ENCODE measurements around the gene ABHD17C.
"Not testable (repeated sequence)": the region's sequence is repeated elsewhere in the genome, so short reads cannot be mapped to it uniquely, and the experiment has no call there.

ABHD17C gene

DNA sequence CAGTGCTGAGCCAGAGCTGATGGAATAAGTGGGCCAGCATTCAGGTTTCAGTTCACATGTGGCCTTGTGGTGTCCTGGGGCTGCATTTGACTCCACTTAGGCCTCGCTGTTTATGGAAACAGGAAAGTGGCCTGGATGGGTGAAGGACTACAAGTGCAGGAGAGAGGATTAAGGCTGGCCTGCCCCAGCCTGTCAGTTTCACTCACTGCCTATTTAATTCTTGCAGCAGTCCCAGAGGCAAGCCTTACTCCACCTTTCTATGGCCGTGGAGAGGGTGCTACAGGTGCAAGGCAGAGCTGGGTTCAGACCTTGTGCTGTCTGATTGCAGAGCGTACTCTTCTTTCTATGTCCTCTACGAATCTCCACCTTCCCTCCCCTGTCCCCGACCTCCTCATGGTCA, 37.7 kb downstream of the ABHD17C start:
- DNase-seq = no peak

DNA sequence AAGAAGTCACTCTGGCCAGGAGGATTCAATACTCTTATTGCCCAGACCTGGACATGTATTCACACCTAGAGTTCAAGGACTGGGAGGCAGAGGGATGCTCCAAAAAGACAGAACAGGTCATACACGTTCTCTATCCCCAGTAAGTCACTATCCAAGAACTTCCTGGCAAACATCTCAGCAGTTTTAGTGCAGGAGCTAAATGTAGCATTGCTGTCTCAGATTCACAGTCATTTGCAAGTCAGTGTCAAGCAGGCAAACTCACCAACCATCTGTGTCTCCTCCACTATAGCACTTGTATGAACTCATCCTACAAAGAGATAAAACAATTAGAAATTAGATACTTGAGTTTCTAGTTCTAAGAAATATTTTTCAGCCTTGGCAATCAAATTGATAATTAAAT, 38.4 kb downstream of the ABHD17C start:
- DNase-seq = no peak

DNA sequence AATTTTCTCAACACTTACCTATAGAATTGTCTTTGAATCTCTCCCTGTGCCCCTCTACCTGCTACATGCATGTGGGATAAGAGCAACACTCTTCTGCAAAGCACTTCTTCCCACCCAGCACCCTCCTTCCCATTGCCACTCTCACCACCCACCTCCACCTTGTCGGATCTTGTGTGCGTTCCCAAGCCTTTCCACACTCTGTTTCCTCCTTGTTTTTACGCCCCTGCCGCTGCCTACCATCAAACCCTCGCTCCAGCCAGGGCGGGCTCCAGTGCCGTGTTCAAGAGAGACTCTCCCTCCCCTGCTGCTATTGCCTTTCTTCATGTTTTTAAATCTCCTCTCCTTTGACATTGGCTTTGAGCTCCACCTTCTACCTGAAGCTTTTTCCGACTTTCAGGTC, 40.2 kb downstream of the ABHD17C start:
- no peak for DNase-seq

DNA sequence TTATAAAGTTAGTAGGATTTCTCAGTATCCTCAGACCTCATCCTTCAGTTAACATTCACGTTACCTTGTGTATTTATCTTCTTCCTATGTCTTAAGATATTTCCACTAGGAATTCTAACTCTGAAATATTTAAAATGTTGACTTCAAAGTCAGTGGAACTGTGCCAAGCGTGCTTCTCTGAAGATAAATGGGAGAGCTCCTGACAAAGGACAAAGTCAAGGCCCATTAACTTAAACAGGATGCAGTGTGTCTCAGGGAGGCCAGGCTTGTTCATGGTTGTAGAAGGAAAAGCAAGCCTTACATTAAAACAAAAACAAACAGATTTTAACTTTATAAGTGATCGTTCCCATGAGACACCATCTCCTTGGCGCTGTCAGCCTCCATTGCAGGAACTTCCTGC, 41.5 kb downstream of the ABHD17C start:
- no peak for DNase-seq

DNA sequence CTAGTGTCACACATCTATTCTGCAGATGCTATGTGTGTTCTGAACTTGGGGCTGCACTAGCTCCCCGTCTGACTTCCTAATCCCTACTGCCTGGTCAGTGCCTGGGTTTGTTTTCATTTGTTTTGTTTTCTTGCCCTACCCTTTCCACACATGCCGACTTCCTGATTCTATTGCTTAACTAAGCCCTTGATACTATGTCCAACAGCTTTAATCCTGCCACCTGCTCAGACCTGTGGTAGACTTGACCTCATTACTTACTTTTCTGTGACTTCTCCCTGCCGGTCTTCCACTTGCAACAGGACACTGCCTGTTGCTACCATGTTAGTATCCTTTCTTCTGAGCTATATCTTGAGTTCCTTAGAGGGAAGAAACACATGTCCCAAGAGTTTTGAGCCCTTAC, 44.8 kb downstream of the ABHD17C start:
- no peak for DNase-seq

DNA sequence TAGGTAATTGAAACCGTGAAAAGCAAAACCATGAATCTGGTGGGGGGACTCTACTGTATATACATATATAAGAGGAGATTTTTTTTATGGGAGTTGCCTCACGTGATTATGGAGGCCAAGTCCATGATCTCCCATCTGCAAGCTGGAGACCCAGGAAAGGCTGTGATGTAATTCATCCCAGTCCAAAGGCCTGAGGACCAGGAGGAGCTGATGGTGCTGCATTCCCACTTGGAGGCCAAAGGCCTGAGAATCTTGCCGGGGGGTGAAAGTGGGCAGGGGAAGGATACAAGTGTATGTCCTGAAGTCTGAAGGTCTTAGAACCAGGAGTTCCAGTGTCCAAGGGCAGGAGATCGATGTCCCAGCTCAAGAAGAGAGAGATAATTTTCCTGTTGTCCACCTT, 47.0 kb downstream of the ABHD17C start:
- no peak for DNase-seq

DNA sequence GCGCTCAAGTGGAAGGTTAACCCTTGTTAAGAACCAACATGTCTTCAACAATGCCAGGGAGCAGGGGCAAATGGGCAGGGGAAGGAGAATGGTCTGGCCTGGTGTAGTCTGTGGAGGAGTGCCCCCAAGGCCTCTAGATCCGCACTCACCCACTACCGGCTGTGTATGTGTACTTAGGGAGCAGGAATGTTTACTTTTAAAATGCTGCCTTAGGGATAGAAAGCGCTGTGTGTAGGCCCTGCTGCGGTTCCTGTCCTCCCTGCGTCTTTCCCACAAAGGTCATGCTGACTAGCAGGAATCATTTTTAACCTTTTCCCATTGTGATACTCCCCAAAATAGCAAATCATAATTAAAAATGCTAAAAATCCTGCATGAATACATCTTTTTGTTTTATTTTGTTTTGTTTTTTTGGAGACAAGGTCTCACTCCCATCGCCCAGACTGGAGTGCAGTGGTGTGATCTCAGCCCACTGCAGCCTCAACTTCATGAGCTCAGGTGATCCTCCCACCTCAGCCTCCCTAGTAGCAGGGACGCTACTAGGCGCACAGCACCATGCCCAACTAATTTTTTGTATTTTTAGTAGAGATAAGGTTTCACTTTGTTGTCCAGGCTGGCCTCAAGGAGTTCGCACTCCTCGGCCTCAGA, 48.2 kb downstream of the ABHD17C start:
- DNase-seq = no peak

DNA sequence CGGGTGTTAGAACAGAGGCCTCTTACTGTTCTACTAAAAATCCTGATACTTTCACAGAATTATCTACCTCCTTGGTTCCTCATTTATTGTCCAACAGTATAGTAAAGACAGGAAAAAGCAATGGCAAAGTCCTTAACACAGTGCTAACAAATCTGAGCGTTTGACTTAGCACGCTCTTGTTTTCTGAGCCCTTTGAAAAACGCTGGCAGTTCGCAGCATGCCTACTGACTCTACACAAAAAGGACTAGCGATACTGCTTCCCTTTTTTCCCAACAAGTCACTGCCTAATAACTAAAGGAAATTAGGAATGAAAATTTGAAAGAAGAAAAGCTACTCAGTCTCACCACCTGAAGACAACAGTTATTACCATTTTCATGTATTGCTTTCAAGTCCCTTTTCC, 49.3 kb downstream of the ABHD17C start:
- no peak for DNase-seq

DNA sequence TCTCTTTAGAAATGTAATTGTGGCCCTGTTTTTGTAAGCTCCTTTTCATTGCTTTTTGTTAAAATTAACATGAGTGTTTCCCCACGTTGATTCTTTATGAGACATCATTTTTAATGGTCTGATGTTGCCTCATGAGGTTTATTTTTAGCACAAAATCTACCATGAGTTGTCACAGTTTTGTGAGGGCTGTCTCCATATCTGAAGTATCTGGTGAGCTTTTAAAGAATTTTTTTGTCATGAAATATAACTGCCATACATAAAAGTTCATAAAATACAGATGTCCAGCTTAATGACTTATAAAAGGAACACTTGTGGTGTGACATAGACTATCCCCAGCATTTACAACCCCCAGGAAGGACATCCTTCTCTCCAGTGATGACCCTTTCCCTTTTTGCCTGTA, 49.7 kb downstream of the ABHD17C start:
- DNase-seq = no peak

DNA sequence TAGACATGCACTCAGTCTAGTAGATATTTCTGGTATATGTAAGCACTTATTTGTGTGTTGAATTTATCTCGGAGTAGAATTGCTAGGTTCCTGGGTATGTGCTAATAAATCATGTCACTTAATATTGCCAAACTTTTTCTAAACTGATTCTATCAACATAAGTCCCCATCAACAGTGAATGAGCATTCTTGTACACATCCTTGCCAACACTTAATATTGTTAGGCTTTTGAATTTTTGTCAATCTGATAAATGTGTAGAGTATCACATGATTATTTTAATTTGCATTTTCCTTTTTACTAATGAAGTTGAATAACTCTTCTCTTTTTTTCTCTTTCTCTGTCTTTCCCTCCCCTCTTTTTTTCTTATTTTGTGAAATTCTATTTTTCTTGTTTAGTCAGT, 50.8 kb downstream of the ABHD17C start:
- DNase-seq = no peak

DNA sequence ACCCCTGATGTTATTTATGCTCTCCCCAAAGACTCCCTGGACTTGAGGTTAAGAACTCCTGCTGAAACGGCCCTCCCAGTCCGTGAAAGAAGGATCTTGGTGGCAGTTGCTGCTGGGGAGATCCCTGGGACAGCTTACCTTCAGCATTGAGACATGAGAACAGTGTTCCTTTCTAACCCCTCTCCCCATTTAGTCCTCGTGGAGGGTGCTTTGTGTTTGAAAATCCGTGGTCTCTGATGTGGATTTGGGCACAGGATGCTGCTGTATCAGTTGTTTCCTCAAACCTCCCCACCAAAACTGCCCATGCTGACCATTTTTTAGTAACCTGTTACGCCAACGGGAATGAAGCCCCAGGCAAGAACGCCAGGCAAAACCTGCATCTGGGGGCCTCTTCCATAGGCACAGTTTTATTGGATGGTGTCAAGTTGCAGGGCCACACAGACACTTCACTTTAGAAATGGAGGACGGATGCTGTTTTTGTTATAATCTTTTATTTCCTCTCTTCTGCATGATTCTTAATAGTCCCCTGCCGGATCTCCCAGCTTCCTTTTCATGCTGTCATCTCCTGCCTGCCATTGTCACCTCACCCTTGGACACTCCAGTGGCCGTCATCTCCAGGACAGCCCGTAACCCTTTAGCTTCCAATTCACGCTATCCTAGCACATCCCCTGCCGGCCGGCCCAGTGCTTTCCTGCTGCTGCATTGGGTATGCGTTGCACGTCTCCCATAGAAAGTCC, 52.4 kb downstream of the ABHD17C start:
- DNase-seq = no peak

DNA sequence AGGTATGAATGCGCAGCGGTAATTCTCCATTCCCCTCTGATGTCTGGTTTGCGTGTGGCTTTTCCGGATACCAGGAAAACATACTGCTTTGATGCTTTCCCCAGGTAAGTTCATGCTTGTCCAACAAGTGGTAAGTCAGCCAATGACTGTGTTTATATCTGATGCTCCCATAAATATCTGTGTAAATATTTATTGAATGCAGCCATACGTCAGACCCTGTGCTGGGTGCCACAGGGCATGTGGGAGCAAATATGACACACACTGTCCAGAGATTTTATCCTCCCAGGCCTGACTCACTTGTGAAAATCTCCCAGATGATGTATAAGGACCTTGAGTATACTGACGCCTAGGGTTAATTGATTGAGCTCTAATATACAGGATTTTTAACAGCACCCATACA, 54.5 kb downstream of the ABHD17C start:
- DNase-seq = no peak

DNA sequence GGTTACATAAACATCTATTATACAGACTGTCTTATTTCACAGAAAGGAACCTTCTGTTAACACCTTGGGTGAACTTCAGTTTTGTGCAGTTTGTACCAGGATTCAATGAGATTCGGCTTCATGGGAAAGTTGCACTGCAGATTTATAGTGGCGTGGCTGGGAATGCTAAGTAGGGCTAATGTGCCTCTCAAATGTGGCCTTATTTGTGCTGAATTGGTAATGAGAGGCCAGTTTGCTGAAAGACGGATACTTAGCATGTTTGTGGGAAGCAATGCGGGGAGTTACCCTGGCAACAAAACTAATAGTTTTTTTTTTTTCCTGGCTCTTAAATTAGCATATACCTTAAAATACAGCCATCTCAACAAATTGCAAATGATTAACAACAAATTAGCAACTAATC, 55.5 kb downstream of the ABHD17C start:
- DNase-seq = no peak

DNA sequence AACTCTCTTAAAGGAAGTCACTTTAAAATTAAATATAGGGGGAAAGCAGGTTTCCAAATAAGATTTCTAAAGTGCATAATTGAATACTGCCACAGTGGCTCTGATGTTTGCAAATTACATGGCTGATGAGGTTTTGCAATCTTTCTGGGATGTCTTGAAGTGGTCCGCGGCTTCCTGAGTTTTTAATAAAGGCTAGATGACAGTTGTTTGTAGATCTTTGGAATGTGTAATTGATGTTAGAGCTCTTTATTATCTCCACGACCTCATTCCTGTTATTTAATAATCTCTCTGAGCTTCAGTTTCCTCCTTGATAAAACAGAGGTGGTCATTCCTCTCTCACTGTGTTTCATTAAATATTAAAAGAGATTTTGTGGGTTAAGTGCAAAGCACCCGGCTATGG, 57.1 kb downstream of the ABHD17C start:
- DNase-seq = no peak

DNA sequence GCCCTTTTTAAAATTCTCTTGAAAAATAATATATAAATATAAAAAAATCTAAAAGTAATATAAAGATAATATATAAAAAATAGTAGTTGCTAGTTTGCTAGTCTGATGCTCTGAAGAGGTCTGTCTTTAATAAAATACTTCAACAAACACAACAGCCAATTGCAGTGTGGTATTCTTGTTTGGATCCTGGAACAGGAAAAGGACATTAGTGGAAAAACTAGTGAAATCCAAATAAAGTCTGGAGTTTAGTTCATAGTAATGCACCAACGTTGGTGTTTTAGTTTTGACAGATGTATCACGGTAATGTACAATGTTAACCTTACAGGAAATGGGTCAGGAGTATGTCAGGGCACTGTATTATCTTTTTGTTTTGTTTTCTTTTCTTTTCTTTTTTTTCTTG, 58.1 kb downstream of the ABHD17C start:
- DNase-seq = no peak

DNA sequence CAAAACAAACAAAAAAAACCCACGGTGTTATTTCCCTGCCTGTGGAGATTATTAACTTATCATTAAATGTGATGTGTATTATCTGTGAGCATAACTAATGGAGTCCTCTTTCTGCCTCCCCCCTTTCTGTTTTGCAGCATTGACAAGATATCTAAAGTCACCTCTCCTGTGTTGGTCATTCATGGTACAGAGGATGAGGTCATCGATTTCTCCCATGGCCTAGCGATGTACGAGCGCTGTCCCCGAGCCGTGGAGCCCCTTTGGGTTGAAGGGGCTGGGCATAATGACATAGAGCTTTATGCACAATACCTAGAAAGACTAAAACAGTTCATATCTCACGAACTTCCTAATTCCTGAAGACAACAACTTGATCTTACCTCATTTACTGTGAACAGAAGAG, 58.9 kb downstream of the ABHD17C start:
- DNase-seq = no peak

DNA sequence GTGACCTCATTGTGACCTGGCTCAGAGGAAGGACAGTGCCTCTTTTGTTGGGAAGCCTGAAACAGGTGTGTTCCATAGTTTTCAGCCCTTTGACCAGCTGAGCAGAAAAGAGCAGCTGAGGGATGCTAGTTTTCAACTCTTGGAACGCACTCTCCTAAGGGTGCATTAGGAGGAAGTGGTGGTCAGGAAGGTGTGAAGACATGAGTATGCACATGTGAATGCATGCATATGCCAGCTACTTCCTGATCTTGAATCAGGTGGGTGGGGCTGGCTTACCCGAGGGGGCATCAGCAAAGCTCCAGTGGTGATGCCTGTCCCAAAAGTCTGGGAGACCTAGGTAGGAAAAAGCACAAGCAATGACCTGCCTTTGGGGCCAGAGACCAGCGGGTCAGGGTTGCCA, 60.8 kb downstream of the ABHD17C start:
- no peak for DNase-seq

DNA sequence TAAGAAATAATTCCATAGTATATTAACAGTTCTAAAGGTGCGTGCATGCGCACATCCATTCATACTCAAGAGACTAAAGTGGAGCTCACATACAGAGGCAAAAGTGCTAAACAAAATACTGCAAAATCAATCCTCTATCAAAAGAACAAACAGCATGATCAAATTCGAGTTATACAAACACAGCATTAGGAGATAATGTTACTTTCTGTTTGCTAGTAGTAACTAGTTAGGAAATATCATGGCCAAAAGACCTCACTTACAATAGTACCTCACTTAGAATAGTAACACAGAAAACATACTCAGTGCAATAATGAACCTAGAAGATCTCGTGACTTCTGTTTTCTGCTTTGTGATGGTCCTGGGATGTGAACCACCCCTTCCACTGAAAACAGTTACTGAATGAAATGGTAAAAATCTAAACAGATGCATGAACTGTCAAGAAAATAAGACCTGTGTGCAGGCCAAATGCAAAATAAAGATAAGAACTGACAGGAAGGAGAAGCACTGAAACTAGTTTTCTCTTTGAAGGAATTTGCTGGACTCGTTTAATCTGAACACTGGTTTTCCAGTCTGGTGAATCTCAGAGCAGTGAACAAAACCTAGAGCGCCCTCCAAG, 63.1 kb downstream of the ABHD17C start:
- no peak for DNase-seq

DNA sequence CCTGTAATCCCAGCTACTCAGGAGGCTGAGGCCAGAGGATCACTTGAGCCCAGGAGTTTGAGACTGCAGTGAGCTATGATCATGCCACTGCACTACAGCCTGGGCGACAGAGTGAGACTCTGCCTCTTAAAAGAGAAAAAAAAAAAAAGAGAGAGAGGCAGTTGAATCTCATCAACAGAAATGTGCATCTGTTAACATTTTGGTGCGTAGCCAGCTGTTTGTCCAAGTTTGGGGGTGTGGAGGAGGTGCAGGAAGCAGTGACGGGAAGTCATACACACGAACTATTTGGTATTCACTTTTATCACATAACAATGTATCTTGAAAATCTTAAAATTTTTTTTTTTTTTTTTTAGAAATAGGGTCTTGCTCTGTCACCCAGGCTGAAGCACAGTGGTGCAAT, 65.8 kb downstream of the ABHD17C start:
- DNase-seq = no peak

DNA sequence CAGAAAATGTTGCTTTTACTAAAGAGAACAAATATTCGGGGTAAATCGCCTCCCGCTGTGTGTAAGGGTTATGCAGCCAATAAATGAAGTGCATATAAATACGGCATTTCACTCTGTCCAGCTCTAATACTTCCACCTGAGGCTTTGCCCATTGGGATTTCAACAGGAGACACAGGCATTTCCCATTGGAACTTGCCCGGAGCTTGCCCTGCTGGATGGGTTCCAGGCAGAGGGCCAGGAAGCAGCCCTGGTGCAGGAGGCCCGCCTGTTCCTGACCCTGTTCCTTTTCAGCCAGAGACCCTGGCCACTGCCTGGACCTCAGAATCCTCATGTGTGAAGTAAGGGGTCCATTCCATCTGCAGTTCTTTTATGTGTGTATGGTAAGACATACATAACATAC, 66.6 kb downstream of the ABHD17C start:
- DNase-seq = no peak

DNA sequence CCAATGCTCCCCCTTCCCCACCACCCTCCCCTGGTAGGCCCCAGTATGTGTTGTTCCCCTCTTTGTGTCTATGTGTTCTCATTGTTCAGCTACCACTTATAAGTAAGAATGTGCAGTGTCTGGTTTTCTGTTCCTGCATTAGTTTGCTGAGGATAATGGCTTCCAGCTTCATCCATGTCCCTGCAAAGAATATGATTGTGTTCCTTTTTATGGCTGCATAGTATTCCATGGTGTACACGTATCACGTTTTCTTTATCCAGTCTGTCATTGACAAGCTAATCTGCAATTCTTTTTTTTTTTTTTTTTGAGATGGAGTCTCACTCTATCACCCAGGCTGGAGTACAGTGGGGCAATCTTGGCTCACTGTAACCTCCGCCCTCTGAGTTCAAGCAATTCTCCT, 68.1 kb downstream of the ABHD17C start:
- not testable (repeated sequence) for DNase-seq

DNA sequence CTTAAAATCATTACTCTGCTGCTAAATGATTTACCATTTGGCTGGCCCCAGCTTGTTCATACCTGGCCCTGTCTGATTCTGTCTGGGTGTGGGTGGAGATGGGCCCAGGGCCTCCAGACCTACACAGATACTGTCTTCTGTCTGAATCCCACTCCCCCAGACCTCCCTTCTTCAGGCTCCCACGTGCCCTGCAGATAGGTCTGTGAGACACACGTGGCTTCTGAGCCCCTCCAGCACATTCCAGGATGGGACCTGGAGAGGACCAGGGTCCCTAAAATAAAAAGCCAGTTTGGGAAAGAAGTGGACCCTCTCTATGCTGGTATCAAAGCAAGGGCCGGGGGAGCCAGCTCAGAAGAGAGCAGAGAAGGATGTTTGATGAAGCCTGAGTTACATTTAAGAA, 69.4 kb downstream of the ABHD17C start:
- DNase-seq = no peak

DNA sequence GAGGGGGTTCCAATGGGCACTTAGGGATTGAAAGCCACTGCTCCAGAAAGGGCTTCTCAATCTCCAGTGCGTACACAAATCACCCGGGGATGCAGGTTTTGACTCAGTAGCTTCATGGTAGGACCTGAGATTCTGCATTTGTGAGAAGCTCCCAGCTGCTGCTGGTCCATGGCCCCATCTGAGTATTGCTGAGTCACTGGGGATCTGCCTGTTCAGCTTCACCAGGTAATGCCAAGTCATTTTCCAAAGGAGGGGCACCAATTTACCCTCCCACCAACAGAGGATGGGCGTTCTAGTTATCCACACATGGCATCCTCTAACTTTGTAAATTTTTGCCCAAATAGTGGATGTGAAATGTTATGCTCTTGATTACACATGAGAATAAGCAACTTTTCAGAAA, 71.2 kb downstream of the ABHD17C start:
- DNase-seq = no peak

DNA sequence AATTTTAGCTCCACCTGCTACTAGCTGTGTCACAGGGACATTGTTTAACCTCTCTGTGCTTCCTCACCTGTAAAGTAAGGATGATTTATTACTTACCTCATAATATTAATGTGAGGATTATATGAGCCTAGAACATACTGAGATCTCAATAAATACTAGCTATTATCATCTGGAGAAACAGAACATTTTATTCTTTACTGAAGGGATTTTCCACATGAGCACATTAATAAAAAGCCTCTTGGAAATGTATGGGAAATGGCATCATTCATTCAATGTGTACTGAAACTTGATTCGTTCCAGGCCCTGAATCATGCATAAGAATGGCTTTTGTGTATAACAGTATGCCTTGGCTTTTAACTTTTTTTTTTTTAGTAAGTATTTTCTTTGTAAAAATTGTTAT, 73.0 kb downstream of the ABHD17C start:
- DNase-seq = no peak

All from effector CD4-positive, alpha-beta T cell (primary cell).